Osteocyte (in vitro differentiated cells): ENCODE results near the gene MZT1. TPM values are rescaled to one million over a fixed set of nuclear protein-coding genes. Genes with fewer than 3 reads are reported as not detected.

ENCODE experiments used
- DNase-seq: peaks from one replicate; pipeline ENCODE4 v3.0.0; 2021; ENCODE audit warnings: mixed read lengths; ENCODE audit not compliant: unreplicated experiment; ENCODE audit errors: extremely low spot score
- H3K27ac Mint-ChIP-seq: one replicate; pipeline ENCODE4 v1.8.0; 2021; ENCODE audit warnings: mild to moderate bottlenecking, mixed read lengths; ENCODE audit not compliant: unreplicated experiment
- H3K27me3 Mint-ChIP-seq: one replicate; pipeline ENCODE4 v1.8.0; 2021; ENCODE audit warnings: mixed read lengths; ENCODE audit not compliant: unreplicated experiment
- H3K36me3 Mint-ChIP-seq: one replicate; pipeline ENCODE4 v1.8.0; 2021; ENCODE audit warnings: mixed read lengths; ENCODE audit not compliant: unreplicated experiment
- H3K4me1 Mint-ChIP-seq: one replicate; pipeline ENCODE4 v1.8.0; 2021; ENCODE audit warnings: mixed read lengths; ENCODE audit not compliant: unreplicated experiment
- H3K4me3 Mint-ChIP-seq: one replicate; pipeline ENCODE4 v1.8.0; 2021; ENCODE audit warnings: mild to moderate bottlenecking, moderate library complexity, mixed read lengths; ENCODE audit not compliant: unreplicated experiment
- H3K9me3 Mint-ChIP-seq: one replicate; pipeline ENCODE4 v1.8.0; 2021; ENCODE audit warnings: mixed read lengths; ENCODE audit not compliant: unreplicated experiment
- CTCF ChIP-seq: fragments of 200-600 bp; sonication (generic); IDR thresholded peaks from 2 replicates; pipeline ENCODE4 v1.5.0; 2021; ENCODE audit warnings: antibody characterized with exemption, mild to moderate bottlenecking, moderate library complexity
- total RNA-seq: library from RNA; stranded (reverse); gene quantifications from 2 replicates; pipeline ENCODE4 v1.2.1, GENCODE V29; 2021

MZT1 gene
- total RNA-seq, 1 donor from 2014 or later, result 8.5 TPM

GRCh38 chr13:72666391-72666790 lies 61.0 kb downstream of the MZT1 start:
- H3K36me3 Mint-ChIP-seq, result no peaks in the 10 kb centered on the region

GRCh38 chr13:72662548-72662947 lies 64.9 kb downstream of the MZT1 start:
- H3K27ac Mint-ChIP-seq, result no peak overlapping the region
- no peaks in the 10 kb centered on the region for H3K4me1 Mint-ChIP-seq
- no peaks in the 10 kb centered on the region for H3K36me3 Mint-ChIP-seq
- H3K4me3 Mint-ChIP-seq, result no peak overlapping the region
- TF ChIP-seq CTCF, result no peak
- no peak for DNase-seq
- peaks cover 37% of the 10 kb centered on the region for H3K27me3 Mint-ChIP-seq
- H3K9me3 Mint-ChIP-seq, result no peaks in the 10 kb centered on the region

More at GRCh38 chr13:72666391-72666790, 61.0 kb downstream of the MZT1 start:
- Mint-ChIP-seq H3K27ac (no peak overlapping the region), H3K4me3 (no peak overlapping the region), H3K9me3 (no peaks in the 10 kb centered on the region), H3K27me3 (peaks cover 39% of the 10 kb centered on the region), H3K4me1 (no peaks in the 10 kb centered on the region)
- no peak for TF ChIP-seq CTCF
- no peak for DNase-seq

Other genes with a start within 250 kb of the MZT1 start
- gene BORA, start 294 bp upstream of the MZT1 start, total RNA-seq, result 2.0 and 3.3 TPM in 2 replicates
- 30.8 and 31.6 TPM in 2 replicates for gene DIS3, start 54.3 kb upstream of the MZT1 start, total RNA-seq
- gene PIBF1, start 54.5 kb upstream of the MZT1 start, total RNA-seq, result 22.6 and 28.7 TPM in 2 replicates